Measurements from ENCODE around the gene ZG16B.

The ZG16B gene

DNA sequence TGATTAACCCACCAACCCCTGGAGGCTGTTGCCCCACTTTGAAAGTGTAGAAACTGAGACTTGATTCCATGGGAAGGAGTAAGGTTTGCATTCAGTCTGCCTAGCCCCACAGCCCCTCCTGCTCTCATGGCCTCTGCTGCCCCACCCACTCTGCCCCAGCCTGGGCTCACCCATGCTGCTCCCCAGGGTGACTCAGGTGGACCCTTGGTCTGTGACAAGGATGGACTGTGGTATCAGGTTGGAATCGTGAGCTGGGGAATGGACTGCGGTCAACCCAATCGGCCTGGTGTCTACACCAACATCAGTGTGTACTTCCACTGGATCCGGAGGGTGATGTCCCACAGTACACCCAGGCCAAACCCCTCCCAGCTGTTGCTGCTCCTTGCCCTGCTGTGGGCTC is 25.4 kb upstream of the ZG16B start:
- no peak for DNase-seq (ENCODE audit: low read depth, low spot score)

DNA sequence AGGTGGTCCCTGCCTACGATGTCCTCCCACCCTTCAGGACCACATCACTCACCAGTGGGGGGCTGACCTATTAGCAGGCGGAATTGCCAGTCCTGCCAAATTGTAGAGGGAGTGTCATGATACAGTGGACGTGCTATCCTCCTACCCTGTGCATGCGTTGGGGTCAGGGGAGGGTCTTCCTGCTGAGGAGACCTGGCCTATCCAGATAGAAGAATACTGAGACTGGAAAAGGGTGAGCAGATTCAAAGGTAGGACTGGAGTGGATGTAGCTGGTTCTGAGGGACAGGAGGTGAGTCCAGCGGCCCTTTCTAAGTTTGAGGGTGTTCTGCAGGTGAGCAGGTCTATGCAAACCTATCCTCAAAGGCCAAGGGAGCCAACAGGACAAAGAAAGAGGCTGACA is 23.8 kb upstream of the ZG16B start:
- DNase-seq (ENCODE audit: low read depth, low spot score) = no peak

DNA sequence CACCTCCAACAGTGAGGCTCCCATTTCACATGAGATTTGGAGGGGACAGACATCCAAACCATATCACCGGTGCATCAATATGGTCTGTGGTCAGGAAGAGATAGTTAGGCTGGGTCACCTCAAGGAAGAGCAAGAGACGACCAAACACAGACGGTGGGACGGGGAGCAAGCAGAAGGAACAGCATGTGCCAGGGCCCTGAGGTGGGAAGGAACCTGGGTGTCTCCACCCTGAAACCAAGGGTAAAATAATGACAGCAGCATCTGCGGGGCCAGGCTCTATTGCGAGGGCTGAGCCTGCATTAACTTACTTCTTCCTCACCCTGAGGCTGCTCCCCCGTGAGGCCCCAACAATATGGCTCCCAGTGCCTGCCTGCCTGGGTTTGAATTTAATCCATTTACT is 21.9 kb upstream of the ZG16B start:
- DNase-seq (ENCODE audit: low read depth, low spot score) = no peak

DNA sequence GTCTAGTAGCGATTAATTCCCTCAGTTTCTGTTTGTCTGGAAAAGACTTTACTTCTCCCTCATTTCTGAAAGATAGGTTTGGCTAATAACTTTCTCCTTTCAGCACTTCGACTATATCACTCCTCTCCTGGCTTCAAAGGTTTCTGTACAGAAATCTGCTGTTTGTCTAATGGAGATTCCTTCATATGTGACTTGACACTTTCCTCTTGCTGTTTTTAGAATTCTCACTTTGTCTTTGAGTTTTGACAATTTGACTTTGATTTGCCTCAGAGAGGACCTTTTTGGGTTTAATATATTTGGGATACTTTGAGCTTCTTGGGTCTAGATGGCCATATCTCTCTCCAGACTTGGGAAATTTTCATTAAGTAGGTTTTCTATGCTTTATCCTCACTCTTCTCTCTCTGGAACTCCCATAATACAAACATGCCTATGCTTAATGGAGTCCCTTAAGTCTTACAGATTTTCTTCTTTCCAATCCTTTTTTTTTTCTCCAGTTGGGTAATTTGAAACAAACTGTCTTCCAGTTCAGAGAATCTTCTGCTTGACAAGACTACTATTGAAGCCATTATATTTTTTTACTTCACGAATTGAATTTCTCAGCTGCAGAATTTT is 20.8 kb upstream of the ZG16B start:
- no peak for DNase-seq (ENCODE audit: low read depth, low spot score)

DNA sequence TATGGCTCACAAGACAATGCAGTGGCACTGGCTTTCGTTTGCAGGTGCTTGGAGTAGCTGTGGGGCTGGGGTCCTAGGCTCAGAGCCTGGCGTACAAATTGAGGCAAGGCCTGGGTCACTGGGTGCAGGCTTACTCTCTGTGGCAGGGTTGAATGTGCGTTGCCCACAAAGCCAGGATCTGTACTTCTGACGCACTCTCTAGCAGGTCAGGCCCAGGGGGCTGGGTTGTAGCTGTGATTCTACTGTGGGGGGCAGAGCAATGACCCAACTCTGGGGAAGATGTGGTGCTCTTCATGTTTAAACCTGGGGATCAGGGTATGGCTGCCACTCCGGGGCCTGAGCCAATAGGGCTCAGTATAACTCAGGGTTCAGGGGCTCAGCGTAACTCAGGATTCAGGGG is 19.5 kb upstream of the ZG16B start:
- DNase-seq (ENCODE audit: low read depth, low spot score) = no peak

DNA sequence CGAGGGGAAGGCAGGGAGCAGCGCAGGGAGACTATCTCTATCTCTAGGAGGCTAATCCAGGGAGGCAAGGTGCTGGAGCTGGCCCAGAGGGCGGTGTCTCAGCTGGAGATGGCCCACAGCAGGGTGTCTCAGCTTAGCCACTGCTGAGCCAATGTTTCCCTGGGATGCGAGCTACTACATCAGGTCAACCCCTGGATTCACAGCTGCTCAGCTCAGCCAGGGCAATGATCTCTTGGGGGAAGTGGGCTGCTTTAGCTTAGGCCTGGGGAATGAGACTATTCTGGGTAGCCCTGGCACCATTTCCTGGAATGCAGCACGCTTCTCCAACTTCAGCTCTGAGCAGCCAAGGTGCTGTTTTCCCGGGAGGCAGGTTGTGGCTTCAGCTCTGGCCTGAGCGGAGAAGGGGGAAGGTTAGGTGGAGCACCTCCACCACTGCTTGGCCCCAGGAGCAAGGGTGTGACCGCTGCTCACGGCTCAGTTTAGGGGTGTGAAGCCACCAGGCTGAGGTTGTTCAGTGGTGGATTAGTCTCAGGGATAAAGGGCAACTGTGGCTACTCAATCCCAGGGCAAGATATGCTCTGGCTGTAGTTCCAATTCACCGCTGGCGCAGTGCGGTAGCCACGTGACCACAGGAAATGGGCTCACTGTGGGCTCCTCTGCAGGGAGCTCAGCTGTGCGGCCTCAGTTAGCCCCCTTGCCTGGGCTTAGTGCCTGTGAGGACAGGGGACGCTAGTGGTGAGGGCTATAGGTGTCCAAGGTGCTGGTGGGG is 18.2 kb upstream of the ZG16B start:
- DNase-seq (ENCODE audit: low read depth, low spot score) = no peak

DNA sequence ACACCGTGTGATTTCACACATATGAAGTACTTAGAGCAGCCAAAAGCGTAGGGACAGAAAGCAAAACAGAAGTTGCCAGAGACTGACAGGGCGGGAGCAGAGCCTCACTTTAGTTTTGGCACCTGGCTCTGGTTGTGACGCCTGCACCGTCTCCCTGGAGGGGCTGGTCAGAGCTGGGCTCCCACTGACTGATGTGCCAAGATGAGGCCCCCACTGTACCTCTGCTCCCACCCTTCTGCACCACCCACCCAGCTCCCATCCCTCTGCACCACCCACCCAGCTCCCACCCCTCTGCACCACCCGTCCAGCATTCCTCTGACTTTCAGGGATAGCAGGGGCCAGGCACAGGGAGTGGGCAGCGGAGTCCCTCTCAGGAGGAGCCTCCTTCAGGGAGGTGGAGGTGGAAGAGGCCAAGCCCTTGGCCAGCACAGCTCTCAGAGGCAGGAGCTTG is 16.3 kb upstream of the ZG16B start:
- no peak for DNase-seq (ENCODE audit: low read depth, low spot score)

DNA sequence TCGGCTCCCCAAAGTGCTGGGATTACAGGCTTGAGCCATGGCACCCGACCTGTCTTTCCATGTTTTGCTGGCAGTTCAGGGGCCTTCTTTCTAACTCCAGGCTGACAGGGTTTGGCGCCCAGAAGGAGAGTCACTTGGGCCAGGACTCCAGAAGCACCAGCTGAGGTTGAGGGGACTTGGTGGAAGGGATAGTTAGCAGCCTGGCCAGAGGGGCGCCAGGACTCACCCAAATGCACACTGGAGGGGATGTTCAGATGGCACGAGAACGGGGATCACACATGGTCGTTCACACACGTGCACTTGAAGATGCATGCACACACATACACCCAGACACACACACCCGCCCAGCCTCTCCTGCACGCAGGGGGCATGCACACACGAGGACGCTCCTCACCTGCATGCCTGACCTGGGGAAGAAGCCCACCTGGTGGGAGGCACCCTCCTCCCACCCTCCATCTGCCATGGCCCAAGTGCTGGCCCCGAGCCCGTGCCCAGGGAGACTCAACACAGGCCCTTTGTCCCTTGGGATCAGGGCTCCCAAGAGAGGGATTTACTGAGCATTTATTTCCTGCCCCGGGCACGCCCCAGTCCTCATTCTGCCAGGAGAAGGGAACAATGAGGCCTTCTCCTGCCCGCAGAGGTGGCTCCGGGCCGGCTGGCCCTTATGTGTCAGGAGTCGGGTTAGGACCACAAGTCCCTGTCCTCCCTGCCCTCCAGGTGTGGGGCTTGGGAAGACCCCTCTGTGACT is 15.4 kb upstream of the ZG16B start:
- no peak for DNase-seq (ENCODE audit: low read depth, low spot score)

DNA sequence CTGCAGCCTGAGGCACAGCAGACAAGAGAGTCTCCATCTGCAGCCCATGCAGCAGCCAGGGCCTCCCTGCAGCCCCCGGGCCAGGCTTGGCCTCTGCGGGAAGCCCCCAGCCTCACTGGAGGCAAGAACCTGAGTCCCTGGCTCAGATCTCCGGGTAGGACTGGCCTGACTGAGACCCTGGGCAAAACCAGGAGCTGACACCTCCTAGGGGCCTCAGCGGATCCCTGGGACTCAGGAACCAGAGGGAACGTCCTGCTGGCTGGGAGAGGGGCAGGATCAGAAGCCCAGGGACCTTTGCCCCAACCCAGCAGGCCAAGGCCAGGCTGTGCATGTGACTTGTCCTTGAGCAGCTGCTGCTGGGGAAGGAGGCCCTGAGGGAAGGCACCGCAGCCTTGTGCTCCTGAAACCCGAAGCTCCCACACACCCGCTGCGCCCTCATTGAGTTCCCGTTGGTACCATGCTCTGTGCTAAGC is 14.8 kb upstream of the ZG16B start:
- DNase-seq (ENCODE audit: low read depth, low spot score) = no peak

DNA sequence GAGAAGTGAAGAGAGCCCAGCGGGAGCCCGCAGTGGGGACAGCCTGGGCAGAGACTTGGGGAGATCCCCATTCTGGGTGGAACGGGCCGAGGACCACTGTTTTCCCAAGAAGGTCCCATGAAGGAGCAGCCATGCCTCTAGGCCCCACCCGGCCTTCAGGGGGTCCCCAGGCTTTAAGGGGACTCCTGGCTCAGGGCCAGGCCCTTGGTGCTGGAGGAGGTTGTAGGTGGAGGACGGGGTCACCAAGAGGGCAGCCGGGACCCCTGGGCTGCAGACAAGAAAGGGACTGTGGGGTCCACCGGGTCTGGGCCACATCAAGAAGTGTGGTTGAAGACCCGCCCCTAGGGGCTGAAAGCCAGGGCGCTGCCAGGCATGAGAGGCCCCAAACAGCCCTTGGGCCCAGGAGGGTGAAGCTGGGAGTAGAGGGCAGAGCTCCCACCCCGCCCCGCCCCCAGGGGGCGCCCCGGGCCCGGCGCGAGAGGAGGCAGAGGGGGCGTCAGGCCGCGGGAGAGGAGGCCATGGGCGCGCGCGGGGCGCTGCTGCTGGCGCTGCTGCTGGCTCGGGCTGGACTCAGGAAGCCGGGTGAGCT is 13.3 kb upstream of the ZG16B start, which contains the start of gene PRSS21:
PRSS21 (plus strand) TSS at position 487 of the 589 bp plus-strand sequence; CDS start at position 519, 32 bp downstream.
- DNase-seq (ENCODE audit: low read depth, low spot score) = no peak

DNA sequence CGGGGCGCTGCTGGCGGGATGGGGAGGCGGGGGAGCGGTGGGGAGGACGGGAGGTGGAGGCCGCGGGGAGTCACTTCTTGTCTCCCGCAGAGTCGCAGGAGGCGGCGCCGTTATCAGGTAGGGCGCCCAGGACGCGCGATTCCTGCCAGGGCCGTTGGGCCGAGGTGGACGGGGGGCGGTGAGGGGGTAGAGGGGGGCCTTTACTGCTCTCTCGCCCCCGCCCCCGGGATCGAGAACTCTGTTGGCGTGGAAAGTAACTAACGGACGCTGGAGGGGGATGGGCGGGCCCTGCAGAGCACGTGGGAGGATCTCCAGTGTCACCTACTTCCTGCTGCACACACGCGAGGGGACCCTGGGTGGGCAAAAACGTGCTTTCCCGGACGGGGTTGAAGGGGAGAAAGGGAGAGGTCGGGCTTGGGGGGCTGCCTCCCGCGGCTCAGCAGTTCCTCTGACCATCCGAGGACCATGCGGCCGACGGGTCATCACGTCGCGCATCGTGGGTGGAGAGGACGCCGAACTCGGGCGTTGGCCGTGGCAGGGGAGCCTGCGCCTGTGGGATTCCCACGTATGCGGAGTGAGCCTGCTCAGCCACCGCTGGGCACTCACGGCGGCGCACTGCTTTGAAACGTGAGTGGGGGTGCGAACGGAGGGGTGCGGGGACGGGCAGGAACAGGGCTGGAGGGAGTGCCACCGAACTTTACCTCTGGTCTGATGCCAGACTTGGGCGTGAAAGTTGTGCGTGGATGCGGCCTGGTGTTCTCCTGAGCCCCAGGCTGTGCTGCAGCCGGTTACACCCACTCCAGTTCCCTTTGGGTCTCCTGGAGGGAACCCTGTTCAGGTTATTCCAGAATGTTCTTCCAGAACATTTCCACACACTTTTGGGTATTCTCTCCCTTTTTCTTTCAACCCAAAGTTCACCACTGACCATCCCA is 12.5 kb upstream of the ZG16B start:
- DNase-seq (ENCODE audit: low read depth, low spot score) = no peak

DNA sequence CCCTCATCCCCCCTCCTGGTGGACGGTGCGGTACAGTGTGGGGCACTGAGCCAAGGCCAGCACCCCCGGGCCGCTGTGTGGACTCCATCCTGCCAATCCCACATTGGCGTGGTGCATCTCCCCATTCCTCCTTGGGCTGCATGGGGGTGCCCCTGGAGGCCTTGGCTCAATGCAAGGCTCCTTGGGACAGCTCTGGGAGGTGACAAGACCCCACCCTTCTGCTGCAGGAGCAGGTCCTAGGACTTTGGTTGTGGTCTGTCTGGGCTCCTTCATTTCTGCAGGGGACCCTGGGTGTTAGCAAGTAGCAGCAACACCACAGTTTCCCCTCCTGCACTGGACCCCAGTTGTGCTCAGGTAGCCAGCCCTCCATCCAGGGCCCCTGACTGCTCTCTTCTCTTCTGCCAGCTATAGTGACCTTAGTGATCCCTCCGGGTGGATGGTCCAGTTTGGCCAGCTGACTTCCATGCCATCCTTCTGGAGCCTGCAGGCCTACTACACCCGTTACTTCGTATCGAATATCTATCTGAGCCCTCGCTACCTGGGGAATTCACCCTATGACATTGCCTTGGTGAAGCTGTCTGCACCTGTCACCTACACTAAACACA is 11.7 kb upstream of the ZG16B start:
- DNase-seq (ENCODE audit: low read depth, low spot score) = no peak

DNA sequence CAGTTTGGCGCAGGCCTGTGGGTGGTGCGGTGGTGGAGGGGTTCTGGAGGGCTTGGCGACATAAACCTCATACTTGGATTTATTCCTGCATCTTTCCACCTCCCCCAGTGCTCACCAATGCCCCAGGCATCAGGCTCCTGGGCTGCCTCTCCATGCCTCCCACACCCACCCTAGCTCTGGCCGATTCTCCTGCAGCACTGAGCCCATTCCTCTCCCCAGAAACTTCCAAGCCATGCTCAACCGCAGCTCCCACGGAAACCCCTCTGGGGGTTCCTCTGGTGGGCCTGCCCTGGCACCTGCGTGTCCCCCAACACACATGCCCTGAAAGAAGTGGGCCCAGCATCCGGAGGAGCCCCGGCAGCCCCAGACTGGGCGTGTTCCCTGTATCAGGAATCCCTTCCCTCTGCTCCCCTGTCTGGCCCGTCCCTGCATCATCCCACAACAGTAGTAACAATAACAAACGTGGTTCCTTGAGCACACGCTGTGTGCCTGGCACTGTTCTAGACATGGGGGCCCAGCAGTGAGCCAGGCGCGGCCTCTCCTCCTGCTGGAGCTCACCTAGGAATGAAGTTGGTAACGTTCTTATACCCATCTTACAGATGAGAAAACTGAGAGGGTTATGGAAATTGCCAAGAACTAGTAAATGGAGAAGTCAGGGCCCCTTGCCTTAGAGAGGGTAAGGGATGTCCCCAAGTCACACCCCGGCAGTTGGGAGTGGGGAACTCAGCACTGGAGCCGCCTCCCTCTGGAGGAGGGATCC is 10.7 kb upstream of the ZG16B start:
- no peak for DNase-seq (ENCODE audit: low read depth, low spot score)

DNA sequence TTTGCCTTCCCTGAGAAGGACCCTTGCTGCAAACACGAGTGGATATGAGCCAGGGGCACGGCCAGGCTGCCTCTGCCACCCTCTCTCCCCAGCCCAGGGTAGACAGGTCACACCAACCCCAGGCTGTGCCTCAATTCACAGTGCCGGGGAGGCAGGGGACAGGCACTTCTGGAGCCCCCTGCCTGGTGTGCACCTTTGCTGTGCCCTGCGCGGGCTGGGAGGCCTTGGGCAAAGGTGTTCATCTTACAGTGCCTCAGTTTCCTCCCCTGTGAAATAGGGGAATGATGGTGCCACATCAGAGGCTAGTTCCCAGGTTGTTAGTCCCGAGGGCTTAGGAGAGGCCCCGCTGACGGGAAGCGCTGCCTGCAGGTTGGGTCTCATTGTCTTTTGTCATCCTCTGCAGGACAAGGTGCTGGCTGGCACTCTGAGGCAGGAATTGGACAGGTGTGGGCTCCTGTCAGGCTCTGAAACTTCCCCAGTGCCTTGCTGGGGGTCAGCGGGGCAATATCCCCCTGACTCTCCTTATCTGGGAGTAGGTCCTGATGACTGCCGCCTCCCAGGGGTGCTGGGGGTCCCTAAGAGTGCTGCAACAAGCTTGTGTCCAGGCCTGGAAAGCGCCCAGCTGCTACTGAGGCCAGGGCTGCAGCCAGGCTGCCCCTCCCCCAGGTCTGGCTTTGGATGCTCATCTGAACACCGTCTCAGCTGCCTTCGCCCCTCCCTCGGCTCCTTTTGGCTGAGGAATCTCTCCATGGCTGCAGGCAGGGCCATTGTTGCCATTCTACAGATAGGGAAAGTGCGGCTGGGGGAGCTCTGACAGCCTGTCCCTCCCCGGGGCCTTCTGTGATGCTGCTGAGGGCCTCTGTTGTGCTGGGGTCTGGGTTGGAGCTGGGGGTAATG is 9.9 kb upstream of the ZG16B start:
- no peak for DNase-seq (ENCODE audit: low read depth, low spot score)

DNA sequence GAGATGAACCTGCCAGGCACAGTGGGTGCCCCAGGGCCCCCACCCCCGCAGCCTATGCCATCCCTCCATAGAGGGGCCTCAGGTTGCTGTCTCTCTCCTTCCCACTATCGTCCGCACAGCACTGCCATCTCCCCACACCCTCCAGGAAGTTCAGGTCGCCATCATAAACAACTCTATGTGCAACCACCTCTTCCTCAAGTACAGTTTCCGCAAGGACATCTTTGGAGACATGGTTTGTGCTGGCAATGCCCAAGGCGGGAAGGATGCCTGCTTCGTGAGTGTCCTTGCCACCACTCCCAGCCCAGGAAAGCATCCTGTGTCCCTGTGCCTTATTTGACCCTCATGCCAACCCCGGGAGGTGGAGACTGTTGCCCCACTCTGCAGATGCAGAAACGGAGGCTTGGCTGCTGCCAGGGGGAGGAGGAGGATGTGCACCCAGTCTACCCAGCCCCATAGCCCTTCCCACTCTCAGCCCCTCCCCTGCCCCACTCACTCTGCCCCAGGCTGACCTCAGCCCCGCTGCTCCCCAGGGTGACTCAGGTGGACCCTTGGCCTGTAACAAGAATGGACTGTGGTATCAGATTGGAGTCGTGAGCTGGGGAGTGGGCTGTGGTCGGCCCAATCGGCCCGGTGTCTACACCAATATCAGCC is 9.1 kb upstream of the ZG16B start:
- DNase-seq (ENCODE audit: low read depth, low spot score) = no peak

DNA sequence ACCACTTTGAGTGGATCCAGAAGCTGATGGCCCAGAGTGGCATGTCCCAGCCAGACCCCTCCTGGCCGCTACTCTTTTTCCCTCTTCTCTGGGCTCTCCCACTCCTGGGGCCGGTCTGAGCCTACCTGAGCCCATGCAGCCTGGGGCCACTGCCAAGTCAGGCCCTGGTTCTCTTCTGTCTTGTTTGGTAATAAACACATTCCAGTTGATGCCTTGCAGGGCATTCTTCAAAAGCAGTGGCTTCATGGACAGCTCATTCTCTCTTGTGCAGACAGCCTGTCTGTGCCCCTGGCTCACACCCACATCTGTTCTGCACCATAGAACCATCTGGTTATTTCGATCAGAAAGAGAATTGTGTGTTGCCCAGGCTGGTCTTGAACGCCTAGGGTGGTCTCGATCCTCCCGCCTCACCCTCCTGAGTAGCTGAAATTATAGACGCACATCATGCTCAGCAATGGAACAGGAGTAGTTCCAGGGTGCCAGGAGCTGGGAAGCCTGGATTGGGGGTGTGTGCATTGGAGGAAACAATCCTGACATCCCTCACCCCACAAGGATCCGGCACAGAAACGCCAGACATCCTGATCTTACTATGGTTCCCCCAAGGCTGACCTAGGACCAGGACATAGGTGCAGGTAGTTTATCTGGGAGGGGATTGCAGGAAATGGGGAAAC is 8.5 kb upstream of the ZG16B start:
- DNase-seq (ENCODE audit: low read depth, low spot score) = no peak

DNA sequence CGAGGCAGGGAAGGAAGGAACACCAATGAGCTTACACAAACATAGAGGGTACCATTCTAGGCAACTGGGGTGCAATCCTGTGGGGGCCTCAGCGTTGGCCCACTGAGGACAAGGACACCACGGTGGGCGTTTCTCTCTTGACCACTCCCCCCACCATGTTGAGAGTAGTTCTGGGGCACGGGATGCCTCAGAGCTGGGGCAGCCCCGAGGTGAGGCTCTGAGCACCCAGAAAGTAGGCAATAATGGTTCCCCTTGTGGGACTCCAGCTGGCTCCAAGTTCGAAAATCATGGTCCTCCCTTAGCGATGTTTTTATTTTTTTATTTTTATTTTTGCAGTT is 8.0 kb upstream of the ZG16B start:
- DNase-seq (ENCODE audit: low read depth, low spot score) = no peak

DNA sequence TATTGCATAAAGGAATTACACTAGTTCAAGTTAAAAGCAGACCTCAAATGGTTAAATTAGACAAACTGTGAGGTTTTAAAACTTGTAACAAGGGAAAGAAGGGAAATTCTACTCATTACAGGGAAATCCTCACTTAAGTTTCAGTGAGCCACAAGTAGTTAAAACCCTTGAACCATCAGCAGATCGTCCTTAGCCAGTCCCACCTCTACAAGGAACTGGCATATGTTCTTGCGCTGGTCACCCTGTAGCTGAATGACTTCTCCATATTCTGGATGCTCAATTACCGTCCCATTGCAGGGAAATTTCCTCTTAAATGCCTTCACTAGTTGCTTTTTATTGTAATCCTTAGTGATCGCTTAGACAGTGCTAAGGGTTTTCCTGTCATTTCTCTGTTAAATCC is 7.6 kb upstream of the ZG16B start:
- DNase-seq (ENCODE audit: low read depth, low spot score) = no peak
